T-helper 2 cell treated with Interferon-gamma antibody and Interleukin-4, amounts not matched to agents 5 μg/mL and 100 μg/mL, for 36 hours (primary cell): ENCODE data around the gene RPL6.
"Not testable (repeated sequence)": the region's sequence is repeated elsewhere in the genome, so short reads cannot be mapped to it uniquely, and the experiment has no call there.

Source experiments
- DNase-seq: peaks from one replicate; pipeline ENCODE4 v3.0.0; 2021; ENCODE audit warnings: low spot score
- H3K27ac Mint-ChIP-seq: one replicate; pipeline ENCODE4 v1.8.0; 2021; ENCODE audit warnings: mild to moderate bottlenecking, mixed read lengths
- H3K27me3 Mint-ChIP-seq: one replicate; pipeline ENCODE4 v1.8.0; 2021; ENCODE audit warnings: low read depth, mixed read lengths
- H3K36me3 Mint-ChIP-seq: one replicate; pipeline ENCODE4 v1.8.0; 2021; ENCODE audit warnings: low read depth, mixed read lengths
- H3K4me1 Mint-ChIP-seq: one replicate; pipeline ENCODE4 v1.8.0; 2021; ENCODE audit warnings: low read depth, mixed read lengths
- H3K4me3 Mint-ChIP-seq: one replicate; pipeline ENCODE4 v1.8.0; 2022; ENCODE audit warnings: mild to moderate bottlenecking, moderate library complexity, mixed read lengths
- H3K9me3 Mint-ChIP-seq: one replicate; pipeline ENCODE4 v1.8.0; 2021; ENCODE audit warnings: mixed read lengths

RPL6 gene

GRCh38 chr12:112409064-112409905, at the start of gene RPL6:
Gene RPL6, minus strand, starts transcription at chr12:112409605. Its CDS starts 949 bp downstream, at chr12:112408656.
- peak within 1 kb of the TSS; percentile 99 for H3K27ac Mint-ChIP-seq
- peaks cover 47% of the 10 kb centered on the region for H3K36me3 Mint-ChIP-seq
- H3K27me3 Mint-ChIP-seq: no peaks in the 10 kb centered on the region
- H3K9me3 Mint-ChIP-seq: no peaks in the 10 kb centered on the region
- H3K4me1 Mint-ChIP-seq: peaks cover 27% of the 10 kb centered on the region
- peak within 1 kb of the TSS; percentile 98 for H3K4me3 Mint-ChIP-seq
- DNase-seq: peak; percentile 80

DNA sequence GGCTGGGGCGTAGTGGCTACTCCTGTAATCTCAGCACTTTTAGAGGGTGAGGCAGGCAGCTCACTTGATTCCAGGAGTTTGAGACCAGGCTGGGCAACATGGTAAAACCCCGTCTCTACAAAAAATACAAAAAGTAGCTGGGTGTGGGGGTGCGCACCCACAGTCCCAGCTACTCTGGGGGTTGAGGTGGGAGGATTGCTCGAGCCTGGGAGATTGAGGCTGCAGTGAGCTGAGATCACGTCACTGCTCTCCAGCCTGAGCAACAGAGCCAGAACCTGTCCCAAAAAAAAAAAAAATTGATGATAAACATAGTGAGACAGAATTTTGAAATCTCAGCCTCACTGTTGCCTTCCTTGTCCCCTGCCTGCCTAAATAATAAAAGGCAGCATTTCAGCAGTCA, 49.3 kb upstream of the RPL6 start:
- no peak for DNase-seq
- peaks cover 1% of the 10 kb centered on the region for H3K4me1 Mint-ChIP-seq
- no peak overlapping the region for H3K4me3 Mint-ChIP-seq
- H3K9me3 Mint-ChIP-seq: no peaks in the 10 kb centered on the region
- no peaks in the 10 kb centered on the region for H3K27me3 Mint-ChIP-seq
- H3K27ac Mint-ChIP-seq: peak overlapping the region; percentile 45
- H3K36me3 Mint-ChIP-seq: peaks cover 43% of the 10 kb centered on the region

GRCh38 chr12:112458330-112458729, 48.9 kb upstream of the RPL6 start:
- Mint-ChIP-seq H3K27me3 (no peaks in the 10 kb centered on the region), H3K36me3 (peaks cover 45% of the 10 kb centered on the region), H3K9me3 (no peaks in the 10 kb centered on the region), H3K4me3 (no peak overlapping the region), H3K4me1 (peaks cover 1% of the 10 kb centered on the region), H3K27ac (no peak overlapping the region)
- DNase-seq: no peak

GRCh38 chr12:112457142-112457541, 47.7 kb upstream of the RPL6 start:
- H3K9me3 Mint-ChIP-seq, DNase-seq, H3K4me1 Mint-ChIP-seq, H3K27ac Mint-ChIP-seq, H3K4me3 Mint-ChIP-seq, H3K27me3 Mint-ChIP-seq: not testable (repeated sequence)
- peaks cover 49% of the 10 kb centered on the region for H3K36me3 Mint-ChIP-seq

GRCh38 chr12:112456029-112456428, 46.6 kb upstream of the RPL6 start:
- Mint-ChIP-seq H3K27me3 (no peaks in the 10 kb centered on the region), H3K9me3 (no peaks in the 10 kb centered on the region), H3K27ac (no peak overlapping the region), H3K4me3 (no peak overlapping the region), H3K4me1 (peaks cover 1% of the 10 kb centered on the region), H3K36me3 (peaks cover 50% of the 10 kb centered on the region)
- no peak for DNase-seq

DNA sequence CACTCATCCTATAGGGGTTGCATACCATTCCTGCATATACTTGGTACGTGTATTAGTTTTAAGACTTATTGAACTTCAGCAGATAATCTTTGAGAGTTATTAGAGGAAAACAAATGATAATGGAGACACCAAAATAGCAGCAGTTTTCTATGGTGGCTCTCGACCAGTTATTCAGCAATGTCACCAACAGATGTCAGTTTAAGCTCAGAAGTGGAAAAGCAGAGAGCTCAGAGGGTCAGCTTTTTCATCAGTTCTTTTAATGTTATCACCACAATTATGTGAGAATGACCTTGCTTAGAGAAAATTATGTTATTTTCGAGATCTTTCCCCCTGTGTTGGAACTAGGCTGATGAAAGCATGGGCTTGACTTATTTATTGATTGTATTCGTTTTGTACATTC, 41.3 kb upstream of the RPL6 start:
- H3K27ac Mint-ChIP-seq: no peak overlapping the region
- no peak overlapping the region for H3K4me3 Mint-ChIP-seq
- H3K36me3 Mint-ChIP-seq: peaks cover 41% of the 10 kb centered on the region
- H3K4me1 Mint-ChIP-seq: peaks cover 14% of the 10 kb centered on the region
- no peaks in the 10 kb centered on the region for H3K27me3 Mint-ChIP-seq
- H3K9me3 Mint-ChIP-seq: no peaks in the 10 kb centered on the region
- DNase-seq: no peak

GRCh38 chr12:112448165-112448564, 38.8 kb upstream of the RPL6 start:
- not testable (repeated sequence) for H3K4me3 Mint-ChIP-seq, H3K9me3 Mint-ChIP-seq, DNase-seq, H3K27me3 Mint-ChIP-seq
- Mint-ChIP-seq H3K27ac (peak overlapping the region; percentile 31), H3K36me3 (peaks cover 36% of the 10 kb centered on the region), H3K4me1 (peaks cover 16% of the 10 kb centered on the region)

GRCh38 chr12:112447106-112447505, 37.7 kb upstream of the RPL6 start:
- no peak overlapping the region for H3K4me3 Mint-ChIP-seq
- no peak for DNase-seq
- H3K9me3 Mint-ChIP-seq: no peaks in the 10 kb centered on the region
- H3K27me3 Mint-ChIP-seq: no peaks in the 10 kb centered on the region
- H3K36me3 Mint-ChIP-seq: peaks cover 33% of the 10 kb centered on the region
- H3K27ac Mint-ChIP-seq: peak overlapping the region; percentile 56
- H3K4me1 Mint-ChIP-seq: peaks cover 16% of the 10 kb centered on the region

DNA sequence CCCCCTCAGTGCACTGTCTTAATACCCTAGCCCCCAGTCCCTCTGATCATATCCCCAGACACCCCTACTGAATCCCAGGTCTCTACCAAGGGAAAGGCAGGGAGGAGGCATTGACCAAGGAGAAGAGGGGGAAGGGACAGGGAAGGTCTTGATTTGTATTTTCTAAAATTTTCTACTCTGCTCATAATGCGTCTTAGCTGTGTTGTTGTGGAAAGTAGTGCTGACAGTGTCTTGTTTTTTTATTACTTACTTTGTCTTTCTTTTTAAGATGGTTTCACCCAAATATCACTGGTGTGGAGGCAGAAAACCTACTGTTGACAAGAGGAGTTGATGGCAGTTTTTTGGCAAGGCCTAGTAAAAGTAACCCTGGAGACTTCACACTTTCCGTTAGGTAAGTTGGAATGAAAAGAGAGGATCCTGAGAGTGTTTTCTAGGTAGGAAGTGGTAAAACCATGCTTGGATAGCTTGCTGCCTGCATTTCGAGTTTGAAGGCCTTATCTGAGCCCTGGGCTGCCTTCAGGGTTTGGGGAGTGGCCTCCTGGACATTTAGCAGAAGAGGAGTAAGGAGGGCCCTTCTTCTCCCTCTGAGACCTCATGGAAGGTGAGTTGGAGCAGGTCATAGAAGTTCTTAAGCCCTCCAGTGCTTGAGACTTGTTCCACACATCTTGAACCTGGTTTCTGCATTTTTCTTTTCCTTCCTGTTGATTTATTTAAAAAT, 36.8 kb upstream of the RPL6 start:
- Mint-ChIP-seq H3K36me3 (peaks cover 29% of the 10 kb centered on the region), H3K4me3 (no peak overlapping the region)

GRCh38 chr12:112443916-112444315, 34.5 kb upstream of the RPL6 start:
- no peaks in the 10 kb centered on the region for H3K27me3 Mint-ChIP-seq
- peaks cover 16% of the 10 kb centered on the region for H3K4me1 Mint-ChIP-seq
- H3K36me3 Mint-ChIP-seq: peaks cover 18% of the 10 kb centered on the region
- no peak overlapping the region for H3K4me3 Mint-ChIP-seq
- H3K9me3 Mint-ChIP-seq: no peaks in the 10 kb centered on the region
- no peak for DNase-seq
- no peak overlapping the region for H3K27ac Mint-ChIP-seq

More for the DNA sequence above, 36.8 kb upstream of the RPL6 start:
- Mint-ChIP-seq H3K9me3 (no peaks in the 10 kb centered on the region), H3K4me1 (peaks cover 16% of the 10 kb centered on the region), H3K27me3 (no peaks in the 10 kb centered on the region), H3K27ac (peak overlapping the region; percentile 47)
- DNase-seq: no peak

DNA sequence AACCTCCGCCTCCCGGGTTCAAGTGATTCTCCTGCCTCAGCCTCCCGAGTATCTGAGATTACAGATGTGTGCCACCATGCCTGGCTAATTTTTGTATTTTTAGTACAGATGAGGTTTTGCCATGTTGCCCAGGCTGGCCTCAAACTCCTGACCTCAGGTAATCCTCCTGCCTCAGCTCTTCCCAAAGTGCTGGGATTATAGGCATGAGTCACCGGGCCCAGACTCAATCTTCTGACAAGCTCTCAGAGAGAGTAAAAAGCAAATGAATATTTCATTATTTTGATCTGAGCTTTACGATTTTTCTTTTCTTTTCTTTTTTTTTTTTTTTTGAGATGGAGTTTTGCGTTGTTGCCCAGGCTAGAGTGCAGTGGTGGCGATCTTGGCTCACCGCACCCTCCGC, 31.2 kb upstream of the RPL6 start:
- H3K4me3 Mint-ChIP-seq, H3K27ac Mint-ChIP-seq, H3K4me1 Mint-ChIP-seq, DNase-seq, H3K36me3 Mint-ChIP-seq, H3K9me3 Mint-ChIP-seq, H3K27me3 Mint-ChIP-seq: not testable (repeated sequence)

GRCh38 chr12:112439769-112440168, 30.4 kb upstream of the RPL6 start:
- H3K9me3 Mint-ChIP-seq: no peaks in the 10 kb centered on the region
- H3K4me3 Mint-ChIP-seq: no peak overlapping the region
- DNase-seq: no peak
- H3K27ac Mint-ChIP-seq: no peak overlapping the region
- H3K36me3 Mint-ChIP-seq: peaks cover 4% of the 10 kb centered on the region
- no peaks in the 10 kb centered on the region for H3K27me3 Mint-ChIP-seq
- H3K4me1 Mint-ChIP-seq: peaks cover 7% of the 10 kb centered on the region

DNA sequence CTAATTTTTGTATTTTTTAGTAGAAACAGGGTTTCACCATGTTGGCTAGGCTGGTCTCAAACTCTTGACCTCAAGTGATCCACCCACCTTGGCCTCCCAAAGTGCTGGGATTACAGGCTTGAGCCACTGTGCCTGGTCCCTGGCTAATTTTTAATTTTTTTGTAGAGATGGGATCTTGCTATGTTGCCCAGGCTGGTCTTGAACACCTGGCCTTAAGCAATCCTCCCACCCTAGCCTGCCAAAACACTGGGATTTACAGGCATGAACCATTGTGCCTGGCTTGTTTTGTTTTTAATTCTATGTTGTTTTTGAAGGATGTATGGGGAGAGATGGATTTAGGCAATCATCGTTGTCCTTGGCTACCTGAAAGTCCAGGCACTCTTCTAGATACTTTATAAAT, 29.2 kb upstream of the RPL6 start:
- H3K9me3 Mint-ChIP-seq, H3K27ac Mint-ChIP-seq, DNase-seq, H3K27me3 Mint-ChIP-seq, H3K36me3 Mint-ChIP-seq, H3K4me3 Mint-ChIP-seq, H3K4me1 Mint-ChIP-seq: not testable (repeated sequence)

DNA sequence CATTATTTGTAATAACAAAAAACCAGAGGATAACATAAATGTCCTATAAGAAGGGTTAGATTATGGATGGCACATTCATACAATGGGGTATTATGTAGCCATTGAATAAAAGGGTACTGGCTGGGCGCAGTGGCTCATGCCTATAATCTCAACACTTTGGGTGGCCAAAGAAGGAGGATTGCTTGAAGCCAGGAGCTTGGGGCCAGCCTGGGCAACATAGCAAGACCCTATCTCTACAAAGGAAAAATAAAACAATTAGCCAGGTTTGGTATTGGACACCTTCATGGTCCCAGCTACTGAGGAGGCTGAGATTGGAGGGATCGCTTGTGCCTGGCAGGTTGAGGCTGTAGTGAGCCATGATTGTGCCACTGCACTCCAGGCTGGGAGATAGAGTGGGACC, 24.1 kb upstream of the RPL6 start:
- Mint-ChIP-seq H3K4me3 (no peak overlapping the region), H3K9me3 (no peaks in the 10 kb centered on the region), H3K27ac (no peak overlapping the region), H3K4me1 (peaks cover 18% of the 10 kb centered on the region), H3K27me3 (no peaks in the 10 kb centered on the region), H3K36me3 (peaks cover 15% of the 10 kb centered on the region)
- no peak for DNase-seq
